ENCODE results near the gene NDUFS4. TPM values are rescaled to one million over a fixed set of nuclear protein-coding genes. Genes with fewer than 3 reads are reported as not detected.
"Not testable (repeated sequence)": the region's sequence is repeated elsewhere in the genome, so short reads cannot be mapped to it uniquely, and the experiment has no call there.

NDUFS4 gene
- total and polyA plus RNA-seq, 2 of the 4 experiments (the other 2 are of a cell fraction), result 34.2 to 70.1 TPM

DNA sequence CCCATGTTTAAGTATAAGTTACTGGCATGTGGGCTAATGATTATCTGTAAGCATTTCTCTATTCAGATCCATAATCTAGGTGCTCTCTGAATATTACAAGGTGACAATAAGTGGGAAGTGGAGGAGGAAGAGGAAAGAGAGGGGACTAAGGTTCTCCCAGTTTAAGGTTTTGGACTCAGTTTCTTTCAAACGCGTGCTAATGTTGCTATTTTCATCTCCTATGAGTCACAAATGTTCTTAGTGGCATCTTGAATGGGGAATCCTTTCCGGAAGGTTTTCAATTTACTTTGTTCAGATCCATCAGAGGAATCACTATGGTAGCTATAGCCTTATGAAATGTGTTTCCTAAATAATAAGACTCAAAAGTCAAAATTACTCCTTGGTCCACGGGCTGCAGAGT, 48.5 kb downstream of the NDUFS4 start:
- CTCF ChIA-PET; H2AK5ac ChIP-seq (ENCODE audit: low read depth, low read length); H3K36me3 ChIP-seq (ENCODE audit: control insufficient read depth, insufficient read depth, low read length); H2AK9ac ChIP-seq (replicated peaks; ENCODE audit: low read depth, low read length, poor library complexity); H3K4me3 ChIP-seq (ENCODE audit: insufficient read depth, low read depth, low read length); H3K4ac ChIP-seq (ENCODE audit: low read depth, low read length); POLR2A ChIA-PET (ENCODE audit: unreplicated experiment); H3K4me2 ChIP-seq (ENCODE audit: low read depth, low read length); H2BK15ac ChIP-seq (ENCODE audit: low read depth, low read length); ATAC-seq (ENCODE audit: low read depth); BruUV-seq (replicated peaks); H3K9me3 ChIP-seq (ENCODE audit: control insufficient read depth, insufficient read depth, low read length); H4K20me1 ChIP-seq (ENCODE audit: insufficient read depth, low read length); intact Hi-C loops (cut with micrococcal nuclease); H2BK120ac ChIP-seq (ENCODE audit: low read depth, low read length); H3K23ac ChIP-seq (ENCODE audit: low read depth, low read length); H2AFZ ChIP-seq (replicated peaks; ENCODE audit: low read length, poor library complexity); H3K27me3 ChIP-seq (ENCODE audit: control insufficient read depth, insufficient read depth, low read length); H3K9me1 ChIP-seq (ENCODE audit: insufficient read depth, low read length); H3K56ac ChIP-seq (ENCODE audit: extremely low read depth, insufficient read depth, low read length); H3K14ac ChIP-seq (replicated peaks; ENCODE audit: low read depth, low read length); DNase-seq; H4K5ac ChIP-seq (ENCODE audit: low read depth, low read length); H3K4me1 ChIP-seq (ENCODE audit: control insufficient read depth, insufficient read depth, low read length); H3K18ac ChIP-seq (ENCODE audit: low read depth, low read length); H3K27ac ChIP-seq (ENCODE audit: insufficient read depth, low read length); H4K8ac ChIP-seq (ENCODE audit: low read depth in 2 of 2, low read length in 2 of 2); H2BK5ac ChIP-seq (ENCODE audit: low read depth, low read length, poor library complexity, severe bottlenecking); in situ Hi-C loops (cut with MboI; ENCODE audit: low sequenced_read_pairs); H3K9ac ChIP-seq (ENCODE audit: low read depth, low read length); dilution Hi-C loops (cut with HindIII; ENCODE audit: low sequenced_read_pairs, unreplicated experiment); H4K91ac ChIP-seq (ENCODE audit: insufficient read depth, low read depth, low read length); H2BK20ac ChIP-seq (ENCODE audit: low read depth, low read length): not testable (repeated sequence)
- H3K79me1 ChIP-seq (ENCODE audit: low read depth in 1 of 2, low read length in 2 of 2), result peaks cover 18 to 56% of the 10 kb centered on the region in 2 experiments
- WGBS, 2 experiments (ENCODE audit: extremely low coverage in 2 of 2, insufficient read length in 1 of 2), result no CpG with 5 or more reads among the region's 4 CpGs
